HG02852 (cell line): ENCODE results near the gene TMEM62.

Experiments used
- ATAC-seq: cut with Tn5 transposase; IDR thresholded peaks from one replicate; pipeline ENCODE4 v1.9.1; 2021; ENCODE audit warnings: mild to moderate bottlenecking, moderate library complexity; ENCODE audit not compliant: unreplicated experiment

Gene TMEM62

DNA sequence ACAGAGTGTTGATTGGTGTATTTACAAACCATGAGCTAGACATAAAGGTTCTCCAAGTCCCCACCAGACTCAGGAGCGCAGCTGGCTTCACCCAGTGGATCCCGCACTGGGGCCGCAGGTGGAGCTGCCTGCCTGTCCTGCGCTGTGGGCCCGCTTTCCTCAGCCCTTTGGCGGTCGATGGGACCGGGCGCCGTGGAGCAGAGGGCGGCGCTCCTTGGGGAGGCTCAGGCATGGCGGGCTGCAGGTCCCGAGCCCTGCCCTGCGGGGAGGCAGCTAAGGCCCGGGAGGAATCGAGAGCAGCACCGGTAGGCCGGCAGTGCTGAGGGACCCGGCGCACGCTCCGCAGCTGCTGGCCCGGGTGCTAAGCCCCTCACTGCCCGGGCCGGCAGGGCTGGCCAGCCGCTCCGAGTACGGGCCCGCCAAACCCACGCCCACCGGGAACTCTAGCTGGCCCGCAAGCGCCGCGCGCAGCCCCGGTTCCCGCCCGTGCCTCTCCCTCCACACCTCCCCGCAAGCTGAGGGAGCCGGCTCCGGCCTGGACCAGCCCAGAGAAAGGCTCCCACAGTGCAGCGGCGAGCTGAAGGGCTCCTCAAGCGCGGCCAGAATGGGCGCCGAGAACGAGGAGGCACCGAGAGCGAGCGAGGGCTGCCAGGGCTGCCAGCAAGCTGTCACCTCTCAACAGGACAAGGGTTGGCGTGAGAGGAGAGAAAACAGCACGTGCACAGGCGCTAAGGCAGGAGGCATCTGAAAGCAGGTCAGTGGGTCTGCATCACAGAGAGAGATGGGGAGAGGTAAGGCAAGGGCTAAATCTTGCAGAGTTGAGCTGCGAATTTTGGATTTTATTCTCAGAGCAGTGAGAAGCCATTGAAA, 93.3 kb downstream of the TMEM62 start:
- no peak for ATAC-seq

DNA sequence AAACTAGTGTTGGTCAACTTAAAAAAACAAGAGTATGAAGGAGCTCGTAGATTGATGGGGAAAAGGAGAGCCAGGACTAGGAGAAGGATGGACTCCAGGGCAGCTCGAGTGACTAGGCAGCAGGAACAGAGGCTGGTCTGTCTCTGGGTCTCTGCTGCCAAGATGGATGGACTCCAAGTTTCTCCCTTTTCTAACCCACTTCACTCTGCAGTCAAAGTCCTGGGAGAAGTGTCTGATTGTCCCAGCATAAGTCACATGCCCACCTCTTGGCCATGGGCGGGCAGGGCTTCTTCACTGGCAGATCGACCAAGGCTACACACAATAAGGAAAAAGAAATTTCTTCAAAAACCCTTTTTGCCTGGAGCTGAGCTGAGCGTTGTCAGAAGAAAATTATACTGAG, 96.6 kb downstream of the TMEM62 start:
- ATAC-seq: no peak

DNA sequence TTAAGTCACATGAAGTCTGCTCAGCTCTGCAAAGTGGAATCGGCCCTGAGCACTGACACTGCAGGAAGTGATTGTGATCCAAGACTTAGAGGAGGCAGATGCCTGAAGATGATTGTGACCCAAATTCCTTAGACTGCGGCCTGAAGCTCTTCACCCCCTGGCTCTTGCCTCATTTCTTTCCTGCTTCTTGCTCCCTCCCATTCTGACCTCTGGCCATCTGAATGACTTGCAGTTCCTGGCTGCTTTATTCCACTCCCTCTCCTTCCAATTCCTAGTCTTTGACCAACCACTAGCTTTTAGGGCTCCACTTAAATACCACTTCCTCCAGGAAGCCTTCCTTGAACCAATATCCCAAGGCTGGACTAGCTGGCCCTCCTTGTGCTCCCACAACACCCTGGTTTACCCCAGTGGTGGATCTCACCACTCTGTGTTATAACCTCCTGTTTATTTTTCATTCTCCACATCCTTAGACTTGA, 97.3 kb downstream of the TMEM62 start:
- no peak for ATAC-seq

DNA sequence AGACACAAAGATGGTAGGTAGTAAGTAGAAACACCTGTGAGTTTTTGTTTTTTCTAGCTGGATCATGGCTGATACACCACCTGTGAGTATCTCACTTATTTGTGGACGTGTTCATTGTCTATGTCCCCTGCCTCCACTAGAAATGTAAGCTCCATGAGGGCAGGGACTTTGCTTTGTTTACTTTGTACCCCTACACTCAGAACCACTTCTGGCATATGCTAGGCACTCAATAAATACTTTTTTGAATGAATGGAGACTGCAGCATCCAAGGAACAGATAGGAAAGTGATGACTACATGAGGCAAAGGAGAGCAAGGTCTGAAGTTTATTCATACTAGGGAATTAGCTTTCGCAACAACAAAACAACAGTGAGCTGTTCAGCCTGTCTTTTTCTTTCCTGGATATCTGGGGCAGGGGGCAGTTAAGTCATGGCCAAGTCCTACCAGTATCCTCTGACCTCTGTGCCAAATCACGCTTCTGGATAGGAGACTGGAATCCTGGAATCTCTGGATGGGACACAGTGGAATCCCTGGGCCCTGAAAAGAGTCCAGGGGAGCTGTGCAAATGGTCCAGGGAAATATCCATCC, 99.0 kb downstream of the TMEM62 start:
- no peak for ATAC-seq
